Neural cell (in vitro differentiated cells): ENCODE data around the gene MEP1A. TPM values are rescaled to one million over a fixed set of nuclear protein-coding genes. Genes with fewer than 3 reads are reported as not detected.

Experiments
- H2AFZ ChIP-seq: fragments of 200-600, 300-800 bp; sonication (generic), shearing (Covaris generic); 2 replicates; pipeline ENCODE4 v1.6.0; 2014; ENCODE audit warnings: low read depth, mild to moderate bottlenecking, antibody characterized with exemption, low read length, moderate library complexity
- H3F3A ChIP-seq: fragments of 200-600 bp; shearing (Covaris generic); 2 replicates; pipeline ENCODE4 v1.6.1; 2016; ENCODE audit warnings: mild to moderate bottlenecking, moderate library complexity, mixed read lengths, antibody characterized with exemption, low read length; ENCODE audit not compliant: insufficient read depth, poor library complexity, severe bottlenecking
- H3K27ac ChIP-seq: fragments of 200-600, 300-800 bp; sonication (generic), shearing (Covaris generic); 2 replicates; pipeline ENCODE4 v1.5.1; 2014; ENCODE audit warnings: mild to moderate bottlenecking, low read length, moderate library complexity
- H3K27me3 ChIP-seq: fragments of 300-800, 200-600 bp; sonication (generic), shearing (Covaris generic); 2 replicates; pipeline ENCODE4 v1.6.0; 2014; ENCODE audit warnings: mild to moderate bottlenecking, low read depth, low read length, moderate library complexity; ENCODE audit not compliant: insufficient read depth
- H3K36me3 ChIP-seq: fragments of 300-800, 200-600 bp; sonication (generic), shearing (Covaris generic); 2 replicates; pipeline ENCODE4 v1.5.1; 2014; ENCODE audit warnings: mild to moderate bottlenecking, antibody characterized with exemption, low read length, moderate library complexity; ENCODE audit not compliant: insufficient read depth
- H3K4me2 ChIP-seq: fragments of 300-800, 200-600 bp; sonication (generic), shearing (Covaris generic); 2 replicates; pipeline ENCODE4 v1.6.0; 2014; ENCODE audit warnings: mild to moderate bottlenecking, low read length
- H3K4me3 ChIP-seq: fragments of 300-800, 200-600 bp; sonication (generic), shearing (Covaris generic); 2 replicates; pipeline ENCODE4 v1.5.1; 2014; ENCODE audit warnings: mild to moderate bottlenecking, low read length, moderate library complexity
- H3K79me2 ChIP-seq: fragments of 200-600 bp; shearing (Covaris generic); replicated peaks from 2 replicates; pipeline ENCODE4 v1.6.0; 2014; ENCODE audit warnings: mild to moderate bottlenecking, low read length, moderate library complexity; ENCODE audit not compliant: insufficient read depth
- H3K9ac ChIP-seq: fragments of 300-800, 200-600 bp; sonication (generic), shearing (Covaris generic); 2 replicates; pipeline ENCODE4 v1.6.1; 2016; ENCODE audit warnings: mild to moderate bottlenecking, low read length, mixed read lengths
- H3K9me2 ChIP-seq: fragments of 200-600 bp; shearing (Covaris generic); 2 replicates; pipeline ENCODE4 v1.6.1; 2016; ENCODE audit warnings: mild to moderate bottlenecking, low read length, mixed read lengths; ENCODE audit not compliant: insufficient read depth
- H3K9me3 ChIP-seq: fragments of 200-600, 300-800 bp; sonication (generic), shearing (Covaris generic); 2 replicates; pipeline ENCODE4 v1.6.1; 2016; ENCODE audit warnings: mild to moderate bottlenecking, mixed run types, low read length, moderate library complexity, mixed read lengths
- H4K20me1 ChIP-seq: fragments of 200-600 bp; shearing (Covaris generic); 2 replicates; pipeline ENCODE4 v1.6.1; 2016; ENCODE audit warnings: mild to moderate bottlenecking, mixed run types; ENCODE audit not compliant: insufficient read depth
- CTCF ChIP-seq: fragments of 450-650 bp; IDR thresholded peaks from 2 replicates; pipeline ENCODE4 v1.5.1; 2014; ENCODE audit warnings: antibody characterized with exemption, mild to moderate bottlenecking, moderate library complexity; ENCODE audit not compliant: poor library complexity, severe bottlenecking
- EP300 ChIP-seq: fragments of 450-650 bp; conservative IDR thresholded peaks from 2 replicates; pipeline ENCODE4 v1.6.1; 2014; ENCODE audit warnings: antibody characterized with exemption, mild to moderate bottlenecking, moderate library complexity; ENCODE audit not compliant: poor library complexity, severe bottlenecking
- EZH2 ChIP-seq: fragments of 200-600, 300-800 bp; shearing (Covaris generic), sonication (generic); IDR thresholded peaks from 2 replicates; pipeline ENCODE4 v1.6.1; 2014; ENCODE audit warnings: antibody characterized with exemption, low read length, borderline replicate concordance, mild to moderate bottlenecking; ENCODE audit not compliant: insufficient read depth, poor library complexity, severe bottlenecking
- MXI1 ChIP-seq: fragments of 450-650 bp; conservative IDR thresholded peaks from 2 replicates; pipeline ENCODE4 v1.6.1; 2014; ENCODE audit warnings: antibody characterized with exemption, mild to moderate bottlenecking; ENCODE audit not compliant: poor library complexity, severe bottlenecking
- POLR2AphosphoS5 ChIP-seq: IDR thresholded peaks from 2 replicates; pipeline ENCODE4 v1.6.1; 2012
- RAD21 ChIP-seq: fragments of 450-650 bp; conservative IDR thresholded peaks from 2 replicates; pipeline ENCODE4 v1.6.1; 2014; ENCODE audit warnings: antibody characterized with exemption, mild to moderate bottlenecking, moderate library complexity
- REST ChIP-seq: IDR thresholded peaks from 2 replicates; pipeline ENCODE4 v1.6.1; 2012; ENCODE audit warnings: borderline replicate concordance
- SMC3 ChIP-seq: fragments of 450-650 bp; conservative IDR thresholded peaks from 2 replicates; pipeline ENCODE4 v1.6.1; 2014; ENCODE audit warnings: antibody characterized with exemption, mild to moderate bottlenecking, moderate library complexity; ENCODE audit not compliant: poor library complexity
- TAF1 ChIP-seq: IDR thresholded peaks from 2 replicates; pipeline ENCODE4 v1.6.1; 2012; ENCODE audit warnings: low read depth
- polyA plus RNA-seq: library from polyadenylated mRNA; depleted of rRNA; stranded (reverse); fragments of >200 nt; gene quantifications from 2 replicates; pipeline ENCODE4 v1.2.3, GENCODE V29; 2014

MEP1A gene
- polyA plus RNA-seq, 1 donor from 2014 or later, result not detected

GRCh38 chr6:46815130-46815529 lies 21.9 kb downstream of the MEP1A start:
- no peak overlapping the region for H3K27ac ChIP-seq
- H3K27me3 ChIP-seq, result no peaks in the 10 kb centered on the region
- H3K36me3 ChIP-seq, result no peaks in the 10 kb centered on the region
- H3K4me2 ChIP-seq, result no peak overlapping the region
- TF ChIP-seq EZH2, result no peak
- no peak for TF ChIP-seq POLR2AphosphoS5
- no peak for TF ChIP-seq EP300
- TF ChIP-seq SMC3, result no peak
- TF ChIP-seq MXI1, result no peak
- TF ChIP-seq REST, result no peak
- no peak for TF ChIP-seq CTCF
- TF ChIP-seq TAF1, result no peak
- TF ChIP-seq RAD21, result no peak
- H3K4me3 ChIP-seq, result no peak overlapping the region
- no peaks in the 10 kb centered on the region for H3K9me3 ChIP-seq
- no peaks in the 10 kb centered on the region for H4K20me1 ChIP-seq
- H3K79me2 ChIP-seq, result no peaks in the 10 kb centered on the region
- H3K9me2 ChIP-seq, result no peaks in the 10 kb centered on the region
- H3K9ac ChIP-seq, result no peak overlapping the region
- no peaks in the 10 kb centered on the region for H3F3A ChIP-seq
- H2AFZ ChIP-seq, result no peak overlapping the region

GRCh38 chr6:46816626-46817025 lies 23.4 kb downstream of the MEP1A start:
- Histone ChIP-seq H2AFZ (no peak overlapping the region), H3K9me2 (no peaks in the 10 kb centered on the region)

More at GRCh38 chr6:46816626-46817025, 23.4 kb downstream of the MEP1A start:
- H3K4me3 ChIP-seq, result no peak overlapping the region
- H3K27ac ChIP-seq, result no peak overlapping the region
- H3K27me3 ChIP-seq, result no peaks in the 10 kb centered on the region
- H3K4me2 ChIP-seq, result no peak overlapping the region
- no peaks in the 10 kb centered on the region for H3F3A ChIP-seq
- H3K9ac ChIP-seq, result no peak overlapping the region
- no peaks in the 10 kb centered on the region for H3K9me3 ChIP-seq
- H3K79me2 ChIP-seq, result no peaks in the 10 kb centered on the region
- H3K36me3 ChIP-seq, result no peaks in the 10 kb centered on the region
- no peak for TF ChIP-seq SMC3
- no peak for TF ChIP-seq TAF1
- no peak for TF ChIP-seq REST
- no peak for TF ChIP-seq EP300
- no peak for TF ChIP-seq POLR2AphosphoS5
- TF ChIP-seq EZH2, result no peak
- no peak for TF ChIP-seq MXI1
- TF ChIP-seq RAD21, result no peak
- no peak for TF ChIP-seq CTCF
- no peaks in the 10 kb centered on the region for H4K20me1 ChIP-seq
